OCI-LY3 (cell line): ENCODE measurements around the gene TRIM8.

ENCODE experiments used
- CTCF ChIP-seq: fragments of 200-600, 300-600 bp; sonication (generic); IDR thresholded peaks from 2 replicates; pipeline ENCODE4 v1.5.1; 2014; ENCODE audit warnings: antibody characterized with exemption, low read length, low read depth
- EZH2phosphoT487 ChIP-seq: fragments of 200-600 bp; shearing (Covaris generic); IDR thresholded peaks from 2 replicates; pipeline ENCODE4 v1.6.1; 2018; ENCODE audit warnings: antibody characterized with exemption, mixed run types, low read depth

DNA sequence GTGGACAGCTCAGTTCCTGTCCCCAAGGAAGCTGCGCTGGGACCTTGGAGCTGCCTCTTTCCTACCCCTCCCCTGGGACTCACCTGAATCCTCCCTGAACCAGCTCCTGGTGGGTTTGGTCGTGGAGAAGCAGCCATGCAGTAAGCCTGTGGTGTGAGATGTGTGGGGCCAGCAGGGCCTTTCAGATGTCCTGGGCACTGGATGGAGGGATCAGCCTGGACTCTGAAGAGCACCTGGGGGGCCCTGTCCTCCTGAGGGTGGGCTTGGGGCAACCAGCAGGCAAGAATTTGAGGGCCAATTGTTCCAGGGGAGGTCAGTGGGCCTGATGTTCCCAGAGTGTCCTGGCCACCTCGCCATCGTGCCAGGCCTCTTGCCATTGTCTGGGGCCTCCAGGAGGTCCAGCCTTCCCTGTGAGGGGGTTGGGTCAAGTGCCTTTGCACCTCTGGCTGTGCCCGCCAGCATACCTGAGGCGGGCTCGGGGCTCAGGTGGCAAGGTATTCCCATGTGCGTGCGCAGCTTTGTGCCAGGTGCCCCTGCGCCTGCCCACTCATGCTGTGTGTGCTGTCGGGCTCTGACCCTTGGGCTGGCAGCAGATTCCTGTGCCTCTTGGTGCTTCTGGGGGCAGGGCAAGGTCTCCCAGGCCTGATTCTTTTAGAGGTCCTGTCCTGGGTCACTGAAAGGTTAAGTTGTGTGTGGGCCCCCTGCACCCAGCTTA is 7.3 kb downstream of the TRIM8 start:
- no peak for TF ChIP-seq CTCF
- TF ChIP-seq EZH2phosphoT487: no peak
